VCaP (cell line): ENCODE results near the gene USP8.
A peak's percentile ranks its signal among the peaks of the same experiment; 100 is the strongest.

ENCODE experiments used
- H3K27ac ChIP-seq: fragments of 450-650 bp; 2 replicates; pipeline ENCODE4 v1.5.1; 2017
- TF ChIP-seq, protein P1 (sequence below): fragments of 450-650 bp; conservative IDR thresholded peaks from 2 replicates; pipeline ENCODE4 v1.5.1; 2017; ENCODE audit warnings: mild to moderate bottlenecking, moderate library complexity

Gene USP8

DNA sequence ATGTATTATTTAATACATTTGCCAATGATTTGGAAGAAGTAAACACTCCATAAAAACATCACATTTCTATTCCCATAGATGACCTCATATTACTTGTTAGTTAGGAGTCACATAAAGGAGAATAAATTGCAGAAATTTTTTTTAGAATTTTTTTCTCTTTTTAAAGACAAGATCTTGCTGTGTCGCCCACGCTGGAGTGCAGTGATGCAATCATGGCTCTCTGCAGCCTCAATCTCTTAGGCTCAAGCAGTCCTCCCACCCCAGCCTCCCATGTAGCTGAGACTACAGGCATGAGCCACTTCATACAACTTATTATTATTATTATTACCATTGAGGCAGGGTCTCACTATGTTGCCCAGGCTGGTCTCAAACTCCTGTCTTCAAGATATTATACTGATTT, 12.3 kb upstream of the USP8 start:
- TF ChIP-seq, protein P1, sequence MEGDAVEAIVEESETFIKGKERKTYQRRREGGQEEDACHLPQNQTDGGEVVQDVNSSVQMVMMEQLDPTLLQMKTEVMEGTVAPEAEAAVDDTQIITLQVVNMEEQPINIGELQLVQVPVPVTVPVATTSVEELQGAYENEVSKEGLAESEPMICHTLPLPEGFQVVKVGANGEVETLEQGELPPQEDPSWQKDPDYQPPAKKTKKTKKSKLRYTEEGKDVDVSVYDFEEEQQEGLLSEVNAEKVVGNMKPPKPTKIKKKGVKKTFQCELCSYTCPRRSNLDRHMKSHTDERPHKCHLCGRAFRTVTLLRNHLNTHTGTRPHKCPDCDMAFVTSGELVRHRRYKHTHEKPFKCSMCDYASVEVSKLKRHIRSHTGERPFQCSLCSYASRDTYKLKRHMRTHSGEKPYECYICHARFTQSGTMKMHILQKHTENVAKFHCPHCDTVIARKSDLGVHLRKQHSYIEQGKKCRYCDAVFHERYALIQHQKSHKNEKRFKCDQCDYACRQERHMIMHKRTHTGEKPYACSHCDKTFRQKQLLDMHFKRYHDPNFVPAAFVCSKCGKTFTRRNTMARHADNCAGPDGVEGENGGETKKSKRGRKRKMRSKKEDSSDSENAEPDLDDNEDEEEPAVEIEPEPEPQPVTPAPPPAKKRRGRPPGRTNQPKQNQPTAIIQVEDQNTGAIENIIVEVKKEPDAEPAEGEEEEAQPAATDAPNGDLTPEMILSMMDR: no peak

DNA sequence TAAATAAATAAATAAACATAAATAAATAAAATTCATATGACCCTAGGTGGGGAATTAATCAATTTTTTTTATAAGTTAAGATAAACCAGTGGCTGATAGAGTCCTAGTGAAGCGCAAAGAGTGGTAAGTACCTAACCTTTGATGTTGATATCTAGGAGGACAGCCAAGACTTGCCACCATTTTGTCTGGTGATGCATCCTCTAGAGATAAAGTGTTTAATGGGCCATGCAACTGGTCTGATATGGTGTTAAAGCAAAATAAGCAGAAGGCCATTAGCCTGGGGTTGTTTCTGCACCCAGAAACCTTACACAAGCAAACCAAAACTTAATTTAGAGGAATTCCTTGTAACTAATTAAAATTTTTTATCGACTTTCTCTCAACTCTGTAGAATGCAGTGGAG, 9.6 kb upstream of the USP8 start:
- H3K27ac ChIP-seq: no peak overlapping the region
- TF ChIP-seq, protein P1: no peak

More for the DNA sequence above, 12.3 kb upstream of the USP8 start:
- H3K27ac ChIP-seq: no peak overlapping the region

DNA sequence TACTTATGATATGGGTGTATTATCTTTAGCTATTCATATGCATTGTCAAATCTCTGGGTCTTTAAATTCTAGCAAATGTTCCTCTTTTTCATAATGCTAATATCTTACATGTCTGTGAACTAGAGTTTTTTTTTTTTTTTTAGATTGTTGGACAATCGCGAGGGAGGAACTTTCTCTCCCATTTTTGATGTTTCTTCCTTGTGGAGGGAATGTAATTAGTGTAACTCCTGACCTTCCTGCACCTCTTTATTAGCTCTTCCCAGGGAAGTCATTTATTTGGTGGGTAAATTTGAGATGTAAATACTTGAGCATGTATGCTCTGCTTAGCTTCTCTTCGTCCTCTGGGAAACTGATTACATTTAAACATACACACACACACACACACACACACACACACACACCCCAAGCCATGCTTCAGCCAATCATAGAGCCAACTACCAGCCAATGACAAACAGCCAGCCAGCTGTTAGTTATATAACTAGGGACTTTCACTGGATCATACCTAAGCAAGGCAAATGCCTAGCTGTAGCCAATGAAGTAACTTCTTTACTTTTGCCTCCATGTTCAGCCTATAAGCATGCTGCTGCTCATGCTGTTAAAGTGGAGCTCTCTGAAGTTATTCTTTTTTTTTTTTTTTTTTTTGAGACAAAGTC, 8.3 kb upstream of the USP8 start:
- TF ChIP-seq, protein P1: no peak
- H3K27ac ChIP-seq: no peak overlapping the region

DNA sequence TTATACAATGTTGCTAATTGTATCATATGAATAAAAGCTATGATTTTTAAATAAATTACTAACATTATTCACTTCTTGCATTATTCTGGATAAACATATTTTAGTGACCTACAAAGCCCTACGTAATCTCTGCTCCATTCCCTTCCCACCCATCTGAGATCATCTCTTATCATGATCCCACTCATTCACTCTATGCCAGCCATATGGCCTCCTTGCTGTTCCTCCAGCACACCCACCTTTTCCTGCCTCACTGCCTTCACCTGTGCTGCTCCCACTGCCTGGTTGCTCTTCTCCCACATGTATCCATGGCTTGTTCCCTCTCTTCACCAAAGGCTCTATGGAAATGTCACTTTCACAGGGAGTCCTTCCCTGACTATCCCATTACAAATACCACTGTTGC, 7.3 kb upstream of the USP8 start:
- no peak overlapping the region for H3K27ac ChIP-seq
- TF ChIP-seq, protein P1: no peak

DNA sequence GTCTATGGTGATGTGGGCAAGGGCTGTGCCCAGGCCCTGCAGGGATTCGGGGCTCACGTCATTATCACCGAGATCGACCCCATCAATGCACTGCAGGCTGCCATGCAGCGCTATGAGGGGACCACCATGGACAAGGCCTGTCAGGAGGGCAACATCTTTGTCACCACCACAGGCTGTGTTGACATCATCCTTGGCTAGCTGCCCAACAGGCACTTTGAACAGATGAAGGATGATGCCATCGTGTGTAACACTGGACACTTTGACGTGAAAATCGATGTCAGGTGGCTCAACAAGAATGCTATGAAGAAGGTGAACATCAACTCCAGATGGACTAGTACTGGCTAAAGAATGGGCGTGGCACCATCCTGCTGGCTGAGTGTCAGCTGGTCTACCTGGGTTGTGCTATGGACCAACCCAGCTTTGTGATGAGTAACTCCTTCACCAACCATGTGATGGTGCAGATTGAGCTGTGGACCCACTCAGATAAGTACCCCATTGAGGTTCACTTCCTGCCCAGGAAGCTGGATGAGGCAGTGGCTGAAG, 6.1 kb upstream of the USP8 start:
- TF ChIP-seq, protein P1: no peak
- H3K27ac ChIP-seq: no peak overlapping the region

DNA sequence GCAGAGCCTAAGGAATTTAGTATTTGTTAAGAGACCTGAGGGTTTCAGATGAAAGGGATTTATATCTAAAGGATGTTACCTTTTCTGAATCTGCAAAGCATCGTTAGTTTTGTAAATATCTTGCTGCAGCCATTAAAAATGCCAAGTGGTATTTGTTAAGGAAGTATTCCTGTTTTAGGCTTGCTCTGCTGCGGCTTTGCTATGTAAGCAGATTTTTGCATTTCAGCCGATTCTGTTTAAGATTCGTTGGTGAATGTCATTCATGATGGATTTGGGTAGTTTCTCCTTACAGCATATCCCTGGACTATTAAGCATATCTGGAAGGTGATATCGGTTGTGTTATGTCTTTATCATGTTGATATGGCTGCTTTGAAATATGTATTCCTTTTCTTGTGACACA, 1.0 kb downstream of the USP8 start:
- TF ChIP-seq, protein P1: no peak
- H3K27ac ChIP-seq: peak overlapping the region; percentile 85

DNA sequence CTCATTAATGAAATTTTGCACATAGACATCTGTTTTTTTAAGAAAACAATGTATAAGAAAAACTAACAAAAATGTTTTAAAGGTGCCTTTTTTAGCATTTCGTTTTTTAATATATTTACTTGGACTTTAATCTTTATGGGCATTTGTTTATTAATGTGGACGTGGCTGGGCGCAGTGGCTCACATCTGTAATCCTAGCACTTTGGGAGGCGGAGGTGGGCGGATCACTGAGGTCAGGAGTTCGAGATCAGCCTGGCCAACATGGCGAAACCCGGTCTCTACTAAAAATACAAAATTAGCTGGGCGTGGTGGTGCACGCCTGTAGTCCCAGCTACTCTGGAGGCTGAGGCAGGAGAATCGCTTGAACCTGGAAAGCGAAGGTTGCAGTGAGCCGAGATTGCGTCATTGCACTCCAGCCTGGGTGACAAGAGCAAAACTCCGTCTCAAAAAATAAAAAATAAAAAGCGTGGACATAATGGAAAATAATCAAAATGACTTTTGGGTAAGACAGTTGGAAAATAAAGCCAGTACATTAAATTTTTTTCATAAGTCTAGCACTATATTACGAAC, 1.6 kb downstream of the USP8 start:
- peak overlapping the region; percentile 85 for H3K27ac ChIP-seq

DNA sequence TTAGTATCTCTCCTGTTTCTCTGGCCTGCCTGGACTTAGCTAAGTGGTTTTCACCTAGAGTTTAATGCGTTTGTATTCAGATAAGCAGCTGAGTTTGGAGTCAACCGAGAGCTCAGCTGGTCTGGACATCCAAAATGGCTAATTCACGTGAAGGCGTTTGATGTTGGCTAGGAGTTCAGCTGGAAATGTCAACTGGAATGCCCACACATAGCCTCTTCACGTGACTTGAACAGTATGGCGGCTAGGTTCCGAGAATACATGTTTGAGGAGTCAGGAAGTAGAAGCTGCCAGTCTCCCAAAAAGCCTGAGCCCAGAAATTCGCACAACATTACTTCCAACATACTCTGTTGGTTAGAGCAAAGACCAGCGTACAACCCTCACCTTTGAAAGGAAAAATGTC, 2.2 kb downstream of the USP8 start:
- TF ChIP-seq, protein P1: no peak
- H3K27ac ChIP-seq: no peak overlapping the region
